NCI-H1436 treated with DMSO at 0.1 percent for 48 hours (cell line): ENCODE measurements around the gene MLH3.

Source experiments
- DNase-seq: peaks from one replicate; lab custom pipeline; 2025; lab: John Stamatoyannopoulos, UW

The MLH3 gene

GRCh38 chr14:74965486-74966153 lies 85.6 kb downstream of the MLH3 start:
- DNase-seq: no peak

- no peak for DNase-seq
These were observed 86.3 kb downstream of the MLH3 start for GRCh38 chr14:74964787-74965485.
